ENCODE measurements around the gene LRRC2. TPM values are rescaled to one million over a fixed set of nuclear protein-coding genes. Genes with fewer than 3 reads are reported as not detected.

The LRRC2 gene
- total RNA-seq, 1 experiment from 2014 or later, result 0.61 TPM

GRCh38 chr3:46472736-46473135, 93.4 kb downstream of the LRRC2 start:
- DNase-seq (ENCODE audit: low read depth in 1 of 2, low spot score in 2 of 2), result no peak
- H3K9me3 ChIP-seq (replicated peaks), result no peaks in the 10 kb centered on the region
- H3K27me3 ChIP-seq (replicated peaks), result no peaks in the 10 kb centered on the region
- no peak overlapping the region for H3K4me3 ChIP-seq
- no peaks in the 10 kb centered on the region for H3K36me3 ChIP-seq
- no peak overlapping the region for H3K27ac ChIP-seq
- no peaks in the 10 kb centered on the region for H3K4me1 ChIP-seq (replicated peaks)

- Histone ChIP-seq H3K4me3 (no peak overlapping the region), H3K36me3 (no peaks in the 10 kb centered on the region), H3K27ac (no peak overlapping the region), H3K4me1 (replicated peaks) (no peaks in the 10 kb centered on the region), H3K9me3 (replicated peaks) (no peaks in the 10 kb centered on the region), H3K27me3 (replicated peaks) (no peaks in the 10 kb centered on the region)
- DNase-seq (ENCODE audit: low read depth in 1 of 2, low spot score in 2 of 2), result no peak
These were observed 94.7 kb downstream of the LRRC2 start for GRCh38 chr3:46471371-46471914.

DNA sequence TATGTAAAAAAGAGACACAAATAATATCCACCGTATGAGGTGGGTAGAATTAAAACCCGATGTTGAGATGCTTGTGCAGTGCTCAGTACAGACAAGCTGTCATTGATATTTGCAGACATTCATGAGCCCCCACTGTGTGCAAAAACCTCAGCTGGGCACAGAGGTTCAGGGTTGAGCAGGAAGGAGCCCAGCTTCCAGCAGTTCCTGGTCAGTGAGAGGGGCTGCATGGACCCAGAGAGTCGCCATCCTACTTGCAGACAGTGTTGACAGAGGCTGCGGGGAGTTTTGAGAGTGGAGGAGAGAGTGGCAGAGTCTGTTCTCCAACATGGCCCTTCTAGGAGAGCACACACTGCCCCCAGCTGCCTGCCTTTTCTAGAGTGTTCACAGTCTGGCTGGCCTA, 95.3 kb downstream of the LRRC2 start:
- no peaks in the 10 kb centered on the region for H3K9me3 ChIP-seq (replicated peaks)
- H3K27ac ChIP-seq, result no peak overlapping the region
- H3K4me1 ChIP-seq (replicated peaks), result no peaks in the 10 kb centered on the region
- no peak for DNase-seq (ENCODE audit: low read depth in 1 of 2, low spot score in 2 of 2)
- no peak overlapping the region for H3K4me3 ChIP-seq
- H3K27me3 ChIP-seq (replicated peaks), result no peaks in the 10 kb centered on the region
- no peaks in the 10 kb centered on the region for H3K36me3 ChIP-seq

GRCh38 chr3:46469680-46470357, 96.3 kb downstream of the LRRC2 start:
- no peaks in the 10 kb centered on the region for H3K27me3 ChIP-seq (replicated peaks)
- no peak overlapping the region for H3K27ac ChIP-seq
- no peaks in the 10 kb centered on the region for H3K4me1 ChIP-seq (replicated peaks)
- H3K4me3 ChIP-seq, result no peak overlapping the region
- no peaks in the 10 kb centered on the region for H3K9me3 ChIP-seq (replicated peaks)
- no peaks in the 10 kb centered on the region for H3K36me3 ChIP-seq
- no peak for DNase-seq (ENCODE audit: low read depth in 1 of 2, low spot score in 2 of 2)

GRCh38 chr3:46468753-46469600, 97.1 kb downstream of the LRRC2 start:
- H3K27ac ChIP-seq, result no peak overlapping the region
- no peaks in the 10 kb centered on the region for H3K27me3 ChIP-seq (replicated peaks)
- no peaks in the 10 kb centered on the region for H3K4me1 ChIP-seq (replicated peaks)
- no peak overlapping the region for H3K4me3 ChIP-seq
- H3K36me3 ChIP-seq, result no peaks in the 10 kb centered on the region
- DNase-seq (ENCODE audit: low read depth in 1 of 2, low spot score in 2 of 2), result no peak
- H3K9me3 ChIP-seq (replicated peaks), result no peaks in the 10 kb centered on the region

- Histone ChIP-seq H3K27ac (no peak overlapping the region), H3K4me1 (replicated peaks) (peaks cover 11% of the 10 kb centered on the region), H3K4me3 (no peak overlapping the region), H3K27me3 (replicated peaks) (no peaks in the 10 kb centered on the region), H3K9me3 (replicated peaks) (no peaks in the 10 kb centered on the region), H3K36me3 (no peaks in the 10 kb centered on the region)
- no peak for DNase-seq (ENCODE audit: low read depth in 1 of 2, low spot score in 2 of 2)
These were observed 98.5 kb downstream of the LRRC2 start for GRCh38 chr3:46467562-46467961.

GRCh38 chr3:46466871-46467403, 99.2 kb downstream of the LRRC2 start:
- H3K36me3 ChIP-seq, result no peaks in the 10 kb centered on the region
- no peak overlapping the region for H3K27ac ChIP-seq
- no peak overlapping the region for H3K4me3 ChIP-seq
- no peaks in the 10 kb centered on the region for H3K27me3 ChIP-seq (replicated peaks)
- H3K9me3 ChIP-seq (replicated peaks), result no peaks in the 10 kb centered on the region
- peaks cover 17% of the 10 kb centered on the region for H3K4me1 ChIP-seq (replicated peaks)
- DNase-seq (ENCODE audit: low read depth in 1 of 2, low spot score in 2 of 2), result no peak

GRCh38 chr3:46466273-46466672, 99.8 kb downstream of the LRRC2 start:
- Histone ChIP-seq H3K27ac (no peak overlapping the region), H3K36me3 (no peaks in the 10 kb centered on the region), H3K4me3 (no peak overlapping the region), H3K27me3 (replicated peaks) (no peaks in the 10 kb centered on the region), H3K4me1 (replicated peaks) (peaks cover 18% of the 10 kb centered on the region), H3K9me3 (replicated peaks) (no peaks in the 10 kb centered on the region)
- no peak for DNase-seq (ENCODE audit: low read depth in 1 of 2, low spot score in 2 of 2)

Other genes starting within 250 kb of the LRRC2 start
- not detected in 2 replicates for gene CCR2, start 212.2 kb downstream of the LRRC2 start, total RNA-seq (2014; rRNA removed; shearing (Covaris generic))
- not detected in 2 replicates for gene CCR5, start 195.4 kb downstream of the LRRC2 start, total RNA-seq (2014; rRNA removed; shearing (Covaris generic))
- gene CCRL2, start 159.0 kb downstream of the LRRC2 start, total RNA-seq (2014; rRNA removed; shearing (Covaris generic)), result 0.97 TPM in 1 of 2 replicates, not detected in the other
- 0.08 TPM in 1 of 2 replicates, not detected in the other for gene LTF, start 101.4 kb downstream of the LRRC2 start, total RNA-seq (2014; rRNA removed; shearing (Covaris generic))
- gene RTP3, start 68.3 kb downstream of the LRRC2 start, total RNA-seq (2014; rRNA removed; shearing (Covaris generic)), result not detected in 2 replicates
- gene FAM240A, start 46.2 kb upstream of the LRRC2 start, total RNA-seq (2014; rRNA removed; shearing (Covaris generic)), result not detected in 2 replicates
- gene ALS2CL, start 127.4 kb upstream of the LRRC2 start, total RNA-seq (2014; rRNA removed; shearing (Covaris generic)), result 0.37 TPM in 1 of 2 replicates, not detected in the other
- not detected in 2 replicates for gene TMIE, start 135.1 kb upstream of the LRRC2 start, total RNA-seq (2014; rRNA removed; shearing (Covaris generic))
- not detected in 2 replicates for gene PRSS50, start 151.6 kb upstream of the LRRC2 start, total RNA-seq (2014; rRNA removed; shearing (Covaris generic))